Urothelium cell line (cell line): Measurements from ENCODE around the gene NPW.
A peak's percentile ranks its signal among the peaks of the same experiment; 100 is the strongest.

Experiments
- DNase-seq: peaks from one replicate; pipeline ENCODE4 v3.0.0; 2011; ENCODE audit warnings: low spot score, mixed read lengths
- FAIRE-seq: peaks from 2 replicates; lab custom pipeline; 2011; peaks lifted over from hg19 to GRCh38; lab: Jason Lieb, UNC

Gene NPW

DNA sequence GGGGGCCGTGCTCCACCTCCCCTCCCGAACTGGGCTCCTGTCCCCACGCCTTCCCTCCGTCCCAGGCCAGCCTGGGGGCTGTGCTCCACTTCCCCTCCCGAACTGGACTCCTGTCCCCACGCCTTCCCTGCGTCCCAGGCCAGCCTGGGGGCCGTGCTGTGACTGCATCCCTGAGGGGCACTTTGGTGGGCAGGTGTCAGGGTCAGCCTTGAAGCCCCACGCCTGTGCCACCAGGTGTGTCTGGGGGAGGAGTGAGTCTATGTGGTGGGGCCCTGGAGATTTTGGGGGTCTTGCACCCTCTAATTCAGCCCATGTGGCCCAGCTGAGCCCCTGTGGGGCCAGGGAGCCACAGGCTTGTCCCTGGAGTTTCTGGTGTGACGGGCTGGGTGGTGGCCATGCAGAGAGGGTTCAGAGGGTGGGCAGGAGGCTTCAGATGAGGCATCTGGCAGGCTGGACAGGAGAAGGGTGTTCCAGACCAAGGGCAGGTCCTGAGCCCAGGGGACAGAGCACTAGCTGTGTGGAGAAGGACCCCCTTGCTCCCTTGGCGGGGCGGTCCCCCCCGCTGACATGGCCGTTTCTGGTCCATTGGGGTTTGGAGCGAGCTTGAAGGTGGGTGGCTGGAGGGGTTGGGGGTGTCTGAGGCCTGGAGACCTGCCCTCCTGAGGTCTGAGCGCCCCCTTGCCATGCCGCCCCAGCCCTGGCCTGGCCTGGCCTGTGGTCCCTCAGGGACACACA lies 15.3 kb downstream of the NPW start:
- no peak for FAIRE-seq
- no peak for DNase-seq

DNA sequence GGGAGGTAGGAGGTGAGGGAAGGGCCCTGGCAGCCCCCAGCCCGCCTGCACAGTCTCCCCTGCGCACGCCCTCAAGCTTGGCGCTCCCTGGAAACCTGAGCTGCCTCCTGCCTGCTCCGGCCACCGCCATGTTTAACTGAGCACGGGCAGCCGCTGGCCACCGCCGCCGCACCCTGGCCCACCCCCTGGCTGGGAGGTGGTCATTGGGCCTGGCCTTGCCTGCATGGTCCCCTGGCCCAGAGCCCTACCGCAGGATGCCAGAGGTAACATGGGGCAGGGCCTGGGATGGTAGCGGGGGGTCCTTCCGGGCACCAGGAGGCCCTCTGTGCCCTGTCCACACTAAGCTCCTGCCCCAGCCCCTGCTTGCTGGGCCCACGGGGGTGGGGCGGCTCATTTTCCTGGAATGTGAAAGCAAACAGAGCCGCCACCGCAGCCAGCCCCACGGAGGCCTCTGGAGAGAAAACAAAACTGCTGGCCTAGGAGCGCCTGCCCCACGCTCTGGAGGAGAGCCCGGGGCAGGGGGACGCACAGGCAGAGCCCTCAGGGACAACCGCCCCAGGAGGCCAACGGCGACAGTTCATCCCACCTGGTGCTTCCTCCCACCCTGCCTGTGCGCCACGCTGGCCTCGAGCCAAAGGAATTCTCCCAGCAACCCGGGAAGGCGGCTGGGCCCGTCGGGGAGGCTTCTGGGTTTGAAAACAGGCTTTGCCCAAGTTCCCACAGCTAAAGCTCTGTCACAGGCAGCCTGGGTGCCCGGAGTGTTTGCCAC lies 16.0 kb downstream of the NPW start:
- DNase-seq (peak; percentile 70), FAIRE-seq (no peak)

DNA sequence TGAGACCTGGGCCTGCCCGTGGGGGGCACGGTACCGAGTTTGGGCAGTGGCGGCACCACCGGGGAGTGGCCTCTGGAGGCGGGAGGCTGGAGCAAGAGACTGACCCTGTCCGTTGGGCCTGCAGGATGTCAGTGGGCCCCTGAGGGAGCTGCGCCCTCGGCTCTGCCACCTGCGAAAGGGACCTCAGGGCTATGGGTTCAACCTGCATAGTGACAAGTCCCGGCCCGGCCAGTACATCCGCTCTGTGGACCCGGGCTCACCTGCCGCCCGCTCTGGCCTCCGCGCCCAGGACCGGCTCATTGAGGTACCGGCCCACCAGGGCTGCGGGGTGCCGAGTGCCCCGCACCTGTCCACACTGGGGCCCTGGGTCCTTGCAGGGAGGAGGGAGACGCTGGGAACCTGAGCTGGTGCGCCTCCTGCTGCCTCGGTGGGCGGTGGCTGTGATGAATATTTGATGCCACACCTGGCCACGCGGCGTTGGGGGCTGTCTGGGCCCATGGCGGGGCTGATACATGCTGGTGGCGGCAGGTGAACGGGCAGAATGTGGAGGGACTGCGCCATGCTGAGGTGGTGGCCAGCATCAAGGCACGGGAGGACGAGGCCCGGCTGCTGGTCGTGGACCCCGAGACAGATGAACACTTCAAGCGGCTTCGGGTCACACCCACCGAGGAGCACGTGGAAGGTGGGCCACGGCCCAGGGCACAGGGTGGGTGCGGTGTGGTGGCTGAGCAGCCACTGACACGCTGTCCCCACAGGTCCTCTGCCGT lies 16.8 kb downstream of the NPW start:
- DNase-seq (no peak), FAIRE-seq (peak; percentile 13)

DNA sequence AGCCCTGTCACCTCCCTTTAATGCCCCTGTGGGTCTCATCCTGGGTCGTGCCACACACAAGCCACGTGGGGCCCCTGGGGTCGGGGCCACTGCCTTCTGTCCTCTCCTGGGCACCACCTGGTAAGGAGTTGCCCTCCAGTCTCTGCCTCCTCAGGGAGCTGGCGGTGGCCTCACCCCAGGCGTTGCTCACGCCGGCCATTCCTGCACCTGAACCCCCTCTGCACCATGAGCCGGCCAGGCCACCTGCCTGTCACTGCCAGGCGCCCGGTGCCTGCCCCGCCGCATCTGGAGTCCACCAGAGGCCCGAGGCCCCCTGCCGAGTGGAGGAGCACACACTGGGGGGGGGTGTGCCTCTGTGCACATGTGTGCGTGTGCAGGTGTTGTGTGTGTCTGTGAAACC lies 17.5 kb downstream of the NPW start:
- DNase-seq: no peak
- FAIRE-seq: no peak

DNA sequence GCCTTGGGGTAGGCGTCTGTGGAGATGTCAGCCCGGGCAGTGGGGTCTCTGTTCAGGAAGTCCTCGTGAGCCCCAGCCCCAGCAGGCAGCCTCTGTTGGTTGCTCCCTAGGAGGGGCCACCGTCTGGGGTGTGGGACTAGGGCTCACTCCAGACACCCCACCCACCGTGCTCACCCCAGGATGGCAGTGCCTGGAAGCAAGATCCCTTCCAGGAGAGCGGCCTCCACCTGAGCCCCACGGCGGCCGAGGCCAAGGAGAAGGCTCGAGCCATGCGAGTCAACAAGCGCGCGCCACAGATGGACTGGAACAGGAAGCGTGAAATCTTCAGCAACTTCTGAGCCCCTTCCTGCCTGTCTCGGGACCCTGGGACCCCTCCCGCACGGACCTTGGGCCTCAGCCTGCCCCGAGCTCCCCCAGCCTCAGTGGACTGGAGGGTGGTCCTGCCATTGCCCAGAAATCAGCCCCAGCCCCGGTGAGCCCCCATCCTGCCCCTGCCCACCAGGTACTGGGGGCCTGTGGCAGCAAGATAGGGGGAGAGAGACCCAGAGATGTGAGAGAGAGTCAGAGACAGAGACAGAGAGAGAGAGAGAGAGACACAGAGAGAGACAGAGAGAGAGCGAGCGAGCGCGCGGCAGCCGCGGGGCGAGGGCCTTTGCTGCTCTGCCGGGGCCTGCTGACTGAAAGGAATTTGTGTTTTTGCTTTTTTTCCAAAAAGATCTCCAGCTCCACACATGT lies 18.2 kb downstream of the NPW start:
- FAIRE-seq (no peak), DNase-seq (no peak)

DNA sequence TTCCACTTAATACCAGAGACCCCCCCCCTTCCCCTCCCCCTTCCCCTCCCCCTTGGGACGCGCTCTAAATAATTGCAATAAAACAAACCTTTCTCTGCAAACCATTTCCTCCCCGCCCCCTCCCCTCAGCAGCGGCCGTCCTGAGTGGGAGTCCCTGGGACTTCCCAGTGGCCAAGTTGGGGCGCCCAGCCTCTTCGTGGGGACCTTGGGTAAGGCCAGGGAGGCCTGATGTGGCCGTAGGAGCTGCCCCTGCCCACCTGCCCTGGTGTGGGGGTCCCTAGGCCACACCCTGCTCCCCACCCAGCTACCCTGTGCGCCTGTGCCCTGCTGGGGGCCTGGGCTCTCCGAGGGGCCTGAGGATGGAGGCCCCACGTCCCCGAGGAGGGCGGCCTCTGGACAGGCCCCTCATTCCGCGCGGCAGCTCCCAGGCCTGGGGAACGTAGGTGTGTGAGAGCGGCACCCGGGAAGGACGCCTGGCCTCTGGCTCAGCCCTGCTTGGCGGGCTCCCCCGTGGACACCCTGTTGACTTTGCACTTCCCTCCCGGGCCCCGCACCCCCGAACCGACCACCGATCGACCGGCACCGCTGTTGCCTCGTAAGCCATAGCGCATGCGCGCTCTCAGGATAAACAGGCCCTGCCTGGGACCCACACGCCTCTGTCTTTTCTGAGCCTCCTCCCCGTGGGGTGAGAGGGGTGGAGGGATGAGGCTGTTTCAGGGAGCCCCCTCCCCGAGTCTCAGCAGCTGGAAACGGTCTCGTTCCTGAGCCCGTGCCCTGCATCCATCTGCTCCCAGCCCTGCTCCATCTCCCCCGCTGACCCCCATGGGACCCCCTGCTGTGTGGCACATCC lies 19.0 kb downstream of the NPW start:
- FAIRE-seq (no peak), DNase-seq (no peak)

DNA sequence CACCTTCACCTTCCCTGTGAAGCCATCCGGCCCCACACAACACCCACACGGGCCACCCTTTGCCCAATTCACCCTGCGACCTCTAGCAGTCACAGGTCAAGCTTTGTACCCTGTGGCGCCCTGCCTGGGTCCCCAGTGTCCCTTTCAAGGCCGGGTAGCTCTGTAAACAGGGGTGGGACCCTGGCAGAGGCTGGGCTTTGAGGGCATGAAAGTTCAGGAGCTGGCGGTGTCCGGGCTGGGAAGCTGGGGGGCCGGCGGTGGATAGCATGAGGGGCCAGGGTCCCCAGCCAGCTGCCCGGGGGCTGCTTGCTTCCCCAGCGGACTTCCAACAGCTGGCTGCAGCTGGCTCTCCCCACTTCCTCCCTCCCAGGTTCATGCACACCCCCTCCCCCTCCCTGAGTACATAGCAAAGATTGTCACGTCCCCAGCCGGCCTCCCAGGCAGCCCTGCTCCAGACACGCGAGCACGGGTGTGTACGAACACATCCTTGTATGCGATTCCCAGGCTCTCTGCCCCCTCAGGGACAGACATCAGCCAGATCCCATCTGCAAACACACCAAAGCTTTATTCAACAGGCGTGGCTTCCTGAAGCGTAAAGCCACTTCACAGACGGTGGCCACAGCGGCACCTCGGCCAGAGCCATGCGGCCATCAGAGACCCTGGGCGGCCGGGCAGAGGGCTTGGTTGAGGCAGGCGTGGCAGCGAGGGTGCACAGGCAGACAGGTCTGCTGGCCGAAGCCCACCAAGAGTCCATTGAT lies 19.9 kb downstream of the NPW start:
- DNase-seq (no peak), FAIRE-seq (no peak)

DNA sequence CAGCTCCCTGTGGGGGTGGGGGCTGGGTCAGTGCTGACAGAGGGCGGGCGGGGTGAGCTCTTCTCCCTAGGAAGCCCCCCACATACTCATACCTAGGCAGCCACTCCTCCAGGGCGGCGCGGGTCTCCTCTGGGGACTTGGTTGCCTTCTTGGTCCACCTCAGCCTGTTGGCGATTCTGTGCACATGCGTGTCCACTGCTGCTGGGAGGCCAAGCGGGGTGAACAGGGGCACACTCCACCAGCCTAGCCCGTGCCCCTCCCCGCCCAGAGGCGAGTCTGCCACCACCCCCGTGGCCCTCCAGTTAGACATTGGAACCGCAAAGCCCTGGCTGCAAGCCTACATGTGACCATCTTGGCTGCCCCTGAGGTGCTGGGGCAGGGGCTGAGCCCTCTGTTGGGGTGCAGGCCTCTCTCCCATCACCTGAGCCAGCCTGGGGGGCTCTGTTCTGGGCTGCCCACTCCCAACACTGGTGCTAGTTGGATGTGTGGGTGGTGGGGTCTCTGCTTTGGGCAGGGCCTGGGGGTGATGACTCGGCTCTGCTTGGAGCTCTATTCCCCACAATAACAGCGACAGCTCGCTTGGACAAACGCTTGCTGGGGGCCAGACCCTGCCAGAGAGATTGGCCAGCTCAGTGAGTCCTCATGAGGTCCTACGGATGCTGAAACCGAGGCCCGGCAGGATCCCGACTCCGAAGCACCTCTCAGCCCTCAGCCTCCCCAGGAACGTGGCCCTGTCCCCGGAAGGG lies 20.6 kb downstream of the NPW start:
- no peak for DNase-seq
- FAIRE-seq: no peak

DNA sequence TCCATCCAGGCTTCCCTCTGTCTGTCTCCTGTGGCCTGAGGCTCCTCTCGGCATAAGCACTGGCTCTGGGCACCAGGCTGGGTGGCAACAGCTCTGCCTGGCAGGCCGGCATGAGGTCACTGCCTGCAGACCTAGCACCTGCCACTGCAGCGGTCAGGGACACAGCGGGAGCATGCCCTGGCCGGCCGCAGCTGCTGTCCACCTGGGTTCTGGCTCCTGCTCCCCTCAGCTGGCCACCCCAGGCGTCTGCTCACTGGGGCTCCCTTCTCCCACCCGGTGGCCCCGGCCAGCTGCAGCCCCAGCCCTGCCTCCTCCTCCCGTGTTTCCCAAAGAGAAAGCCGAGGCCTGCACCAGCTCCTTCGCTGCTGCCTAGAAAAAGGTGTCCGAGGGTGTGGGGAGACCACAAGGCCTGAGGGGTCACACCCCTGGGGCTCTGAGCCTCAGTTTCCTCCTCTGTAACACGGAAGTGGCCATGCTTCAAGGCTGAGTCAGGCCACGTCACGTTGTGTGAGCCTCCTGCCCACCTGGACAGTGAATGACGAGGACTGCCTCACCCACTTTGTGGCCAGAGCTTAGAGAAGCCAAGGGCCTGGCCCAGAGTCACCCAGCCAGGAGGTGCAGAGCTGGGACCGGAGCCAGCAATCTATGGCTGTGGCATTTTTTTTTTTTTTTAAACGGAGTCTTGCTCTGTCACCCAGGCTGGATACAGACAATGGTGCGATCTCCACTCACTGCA lies 21.4 kb downstream of the NPW start:
- FAIRE-seq (no peak), DNase-seq (peak; percentile 50)

DNA sequence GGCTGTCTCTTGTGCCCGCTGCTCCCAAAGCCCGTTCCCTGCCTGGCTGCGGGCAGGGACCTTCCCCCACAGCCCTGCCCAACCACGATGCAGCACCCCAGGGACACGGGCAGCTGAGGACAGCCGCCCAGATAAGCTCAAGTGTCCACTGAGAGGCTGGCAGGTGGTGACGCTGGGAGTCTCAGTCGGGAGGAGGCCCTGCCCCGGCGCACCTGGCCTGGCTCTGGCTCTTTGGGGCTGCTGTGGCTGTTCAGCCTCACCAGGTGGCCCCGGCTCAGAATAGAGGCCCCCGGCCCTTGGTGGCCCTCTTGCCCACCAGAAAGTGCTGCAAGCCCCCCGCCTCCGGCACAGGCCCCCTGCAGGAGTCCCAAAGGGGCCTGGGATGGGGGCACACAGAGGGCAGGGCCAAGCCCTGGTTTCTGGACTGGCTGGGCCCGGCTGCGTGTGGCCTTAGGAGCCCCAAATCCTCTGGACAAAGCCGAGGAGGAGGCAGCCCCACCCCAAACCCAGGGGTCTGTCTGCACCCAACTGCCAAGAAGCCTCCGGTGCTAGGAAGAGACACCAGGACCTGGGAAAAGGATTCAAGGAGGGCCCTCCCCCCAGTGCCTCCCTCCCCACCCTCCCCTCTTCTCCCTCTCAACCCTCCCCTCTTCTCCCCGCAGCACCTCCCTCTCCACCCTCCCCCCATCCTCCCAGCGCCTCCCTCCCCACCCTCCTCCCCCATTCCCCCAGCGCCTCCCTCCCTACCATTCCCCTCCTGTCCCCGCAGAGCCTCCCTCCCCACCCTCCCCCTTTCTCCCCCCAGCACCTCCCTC lies 22.8 kb downstream of the NPW start:
- FAIRE-seq (no peak), DNase-seq (no peak)

DNA sequence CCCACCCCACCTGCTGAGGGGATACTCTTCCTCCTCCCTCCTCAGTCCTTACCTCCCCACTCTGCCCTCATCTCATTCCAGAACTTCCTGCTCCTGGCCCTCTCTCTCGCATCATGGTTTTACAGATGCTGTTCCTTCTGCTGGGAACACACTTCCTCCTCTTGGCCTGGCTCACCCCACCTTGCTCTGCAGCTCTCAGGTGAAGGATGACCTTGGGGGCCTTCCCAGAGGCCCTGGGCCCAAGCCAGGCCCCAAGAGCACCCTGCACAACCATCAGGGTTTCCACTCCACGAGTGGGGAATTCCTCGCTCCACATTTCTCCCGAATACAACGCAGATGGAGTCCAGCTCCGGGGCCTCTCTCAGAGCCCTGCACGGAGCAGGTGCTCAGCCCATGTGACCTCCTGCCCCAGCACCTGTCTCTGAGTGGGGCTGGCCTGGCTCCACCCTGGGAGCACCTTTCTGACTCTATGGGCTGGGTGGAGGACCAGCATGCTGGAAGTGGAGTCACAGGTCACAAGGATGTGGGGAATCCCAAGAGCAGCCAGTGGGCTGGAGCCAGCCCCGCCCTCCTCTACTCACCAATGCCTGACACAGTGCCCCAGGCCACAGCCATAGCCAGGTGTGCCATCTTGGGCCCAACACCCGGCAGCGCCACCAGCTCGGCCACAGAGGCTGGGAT lies 23.5 kb downstream of the NPW start:
- FAIRE-seq (no peak), DNase-seq (no peak)

DNA sequence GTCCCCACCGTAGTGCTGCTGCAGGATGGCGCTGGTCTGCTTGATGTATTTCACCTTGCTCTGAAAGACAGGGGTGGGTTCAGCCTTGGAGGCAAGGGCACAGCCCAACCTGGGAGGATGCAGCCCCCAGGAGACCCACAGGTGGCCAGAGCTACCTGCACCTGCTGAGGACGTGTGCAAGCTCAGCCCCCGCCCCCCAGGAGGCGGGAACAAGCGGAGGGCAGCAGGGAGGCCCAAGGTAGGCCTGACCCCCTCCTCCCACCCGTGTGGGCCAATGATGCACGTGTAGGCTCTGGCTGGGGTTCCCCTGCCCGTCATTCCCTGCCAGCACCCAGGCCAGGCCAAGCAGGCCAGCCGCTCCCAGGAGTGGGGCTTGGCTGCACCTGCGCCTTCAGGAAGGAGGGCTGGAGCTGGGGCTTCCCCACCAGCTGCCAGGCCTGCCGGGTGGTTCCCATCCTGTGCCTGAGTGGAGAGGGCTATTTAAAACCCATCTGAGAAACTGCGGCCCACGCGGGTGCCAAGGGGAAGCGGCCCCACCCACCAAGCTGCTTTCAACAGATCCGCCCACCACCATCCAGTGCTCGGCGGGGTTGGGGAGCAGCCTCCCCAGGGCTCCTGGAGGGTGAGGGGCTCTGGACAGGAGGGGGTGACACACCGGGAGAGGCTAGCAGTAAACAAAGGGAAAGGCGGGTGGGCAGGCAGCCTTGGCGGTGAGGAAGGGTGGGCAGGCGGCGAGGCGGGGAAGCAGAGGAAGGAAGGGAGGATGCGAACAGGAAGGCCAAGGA lies 24.3 kb downstream of the NPW start:
- DNase-seq (no peak), FAIRE-seq (no peak)

DNA sequence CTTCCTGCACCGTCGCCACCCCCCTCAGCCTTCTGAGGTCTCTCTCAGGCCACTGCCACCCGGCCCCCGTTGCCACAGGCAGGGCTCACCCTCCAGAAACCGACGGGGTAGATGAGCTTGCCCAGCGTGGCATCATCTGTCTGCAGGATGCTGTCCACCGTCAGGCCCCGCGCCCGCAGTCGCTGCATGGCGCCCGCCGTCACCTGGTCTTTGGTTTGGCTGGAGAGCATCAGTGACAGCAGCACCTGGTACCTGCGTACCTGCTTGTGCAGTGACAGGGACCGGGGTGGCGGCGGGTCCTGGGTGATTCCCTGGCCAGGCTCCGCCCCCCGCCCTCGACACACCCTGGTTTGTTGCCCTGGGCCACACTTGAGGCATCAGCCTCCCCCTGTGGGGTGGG lies 25.0 kb downstream of the NPW start:
- no peak for DNase-seq
- no peak for FAIRE-seq

DNA sequence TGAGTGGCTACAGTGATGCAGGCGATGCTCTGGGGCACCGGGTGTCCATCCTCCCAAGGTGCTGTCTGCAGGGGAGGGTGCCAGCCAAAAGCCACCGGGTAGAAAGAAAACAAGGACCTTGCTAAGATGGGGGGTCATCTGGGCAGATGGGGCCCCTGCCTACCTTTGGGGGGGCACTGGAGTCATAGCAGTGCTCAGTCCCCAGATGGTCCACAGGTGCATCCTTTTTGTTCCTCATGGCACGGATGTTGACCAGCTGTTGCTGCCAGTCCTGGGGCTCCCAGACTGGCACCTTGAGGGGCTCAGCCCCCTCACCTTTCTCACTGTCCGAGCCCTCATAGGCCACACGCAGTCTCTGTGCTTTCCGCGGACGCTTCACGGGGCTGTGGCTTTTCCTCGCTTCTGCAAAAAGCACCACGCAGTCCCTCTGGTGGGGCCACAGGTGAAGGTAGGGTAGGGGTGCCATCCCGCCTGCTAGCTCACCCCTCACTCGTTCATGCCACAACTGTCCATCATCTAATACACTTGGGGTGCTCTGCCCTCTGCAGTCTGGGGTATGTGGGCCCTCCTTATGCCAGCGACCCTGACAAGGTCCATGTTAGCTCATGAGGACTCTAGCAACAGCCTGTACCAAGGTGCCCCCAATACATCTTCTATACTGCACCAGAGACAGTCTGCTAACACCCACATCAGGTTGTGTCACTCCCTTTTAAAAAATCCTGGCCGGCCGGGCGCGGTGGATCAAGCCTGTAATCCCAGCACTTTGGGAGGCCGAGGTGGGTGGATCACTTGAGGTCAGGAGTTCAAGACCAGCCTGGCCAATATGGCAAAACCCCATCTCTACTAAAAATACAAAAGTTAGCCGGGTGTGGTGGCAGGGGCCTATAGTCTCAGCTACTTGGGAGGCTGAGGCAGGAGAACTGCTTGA lies 26.6 kb downstream of the NPW start:
- FAIRE-seq: no peak
- DNase-seq: no peak

DNA sequence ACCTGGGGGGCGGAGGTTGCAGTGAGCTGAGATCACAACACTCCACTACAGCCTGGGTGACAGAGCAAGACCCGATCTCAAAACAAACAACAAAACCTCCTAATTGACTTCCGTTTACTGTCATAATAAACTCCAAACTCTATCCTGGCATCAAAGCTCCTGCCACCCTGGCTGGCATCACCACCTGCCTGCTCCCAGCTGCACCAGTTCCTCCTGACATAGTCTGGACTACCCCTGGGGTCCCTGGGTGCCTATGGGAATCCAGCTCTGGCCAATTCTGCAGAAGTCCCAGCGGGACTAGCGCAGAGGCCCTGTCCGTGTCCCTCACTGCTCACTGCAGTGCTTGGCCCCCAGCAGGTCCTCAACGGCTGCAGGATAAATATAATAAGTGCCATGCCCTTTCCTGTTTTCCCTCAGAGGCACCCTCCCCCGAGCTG lies 27.3 kb downstream of the NPW start:
- no peak for FAIRE-seq

More for the DNA sequence above, 27.3 kb downstream of the NPW start:
- DNase-seq: no peak
